Measurements from ENCODE around the gene TBP.

TBP gene

DNA sequence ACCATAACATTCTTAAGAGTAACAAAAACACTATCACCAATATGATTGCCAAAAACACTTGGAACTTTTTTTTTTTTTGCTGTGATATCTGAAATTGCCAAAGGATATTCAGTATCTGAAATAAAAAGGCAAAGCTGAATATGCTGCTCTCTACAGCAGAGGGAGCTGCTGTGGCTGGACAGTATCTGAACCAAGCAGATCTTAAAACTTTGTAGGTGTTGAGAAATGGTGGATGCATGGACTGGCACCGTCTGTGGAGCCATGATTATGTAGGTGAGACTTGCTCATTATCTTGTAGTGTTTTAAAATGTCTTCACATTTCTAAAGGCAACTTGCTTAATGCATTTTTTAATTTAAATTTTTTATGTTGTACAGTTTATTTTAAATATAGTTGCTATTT, 21.1 kb downstream of the TBP start:
- H2BK120ac ChIP-seq (ENCODE audit: insufficient read depth, low read length, poor library complexity) = no peak overlapping the region
- H2BK12ac ChIP-seq (ENCODE audit: low read length) = no peak overlapping the region
- H3K36me3 ChIP-seq (ENCODE audit: control insufficient read depth in 1 of 2, insufficient read depth in 2 of 2, low read length in 2 of 2) = peaks cover 10 to 29% of the 10 kb centered on the region in 2 experiments
- no peak overlapping the region for H4K91ac ChIP-seq (ENCODE audit: low read depth, low read length)
- no peak overlapping the region for H2AFZ ChIP-seq (ENCODE audit: insufficient read depth, low read length, poor library complexity)
- H3K4ac ChIP-seq (ENCODE audit: low read depth, low read length) = no peak overlapping the region
- H3K79me1 ChIP-seq (ENCODE audit: low read length) = no peaks in the 10 kb centered on the region
- H3K14ac ChIP-seq (ENCODE audit: low read length) = no peak overlapping the region
- no peaks in the 10 kb centered on the region for H3K27me3 ChIP-seq (ENCODE audit: insufficient read depth, low read length)
- H3K4me1 ChIP-seq (ENCODE audit: control insufficient read depth in 1 of 2, insufficient read depth in 2 of 2, low read length in 2 of 2) = no peaks in the 10 kb centered on the region
- no peak overlapping the region for H4K8ac ChIP-seq (ENCODE audit: low read depth, low read length)
- no peak overlapping the region for H3K27ac ChIP-seq (ENCODE audit: low read depth, low read length)
- H3K18ac ChIP-seq (ENCODE audit: low read length) = no peak overlapping the region
- no peaks in the 10 kb centered on the region for H3K79me2 ChIP-seq (ENCODE audit: control insufficient read depth, insufficient read depth, low read length, poor library complexity)
- H4K12ac ChIP-seq (ENCODE audit: low read depth, low read length) = no peak overlapping the region
- H3K9me3 ChIP-seq (ENCODE audit: insufficient read depth, low read depth, low read length) = no peaks in the 10 kb centered on the region
- DNase-seq = peak in 1 of 2 donors; percentile 5
- WGBS (ENCODE audit: extremely low coverage, insufficient coverage, insufficient read length) = no CpG with 5 or more reads among the region's 1 CpG
- H3K4me2 ChIP-seq (ENCODE audit: low read length) = no peak overlapping the region
- no peak overlapping the region for H2BK5ac ChIP-seq (ENCODE audit: low read depth, low read length, poor library complexity)
- H2AK5ac ChIP-seq (ENCODE audit: low read length) = no peak overlapping the region
- H3K4me3 ChIP-seq (ENCODE audit: low read depth, low read length) = no peak overlapping the region
- no peak overlapping the region for H3K9ac ChIP-seq (ENCODE audit: low read length)
- H3K23ac ChIP-seq (ENCODE audit: low read length) = no peak overlapping the region

DNA sequence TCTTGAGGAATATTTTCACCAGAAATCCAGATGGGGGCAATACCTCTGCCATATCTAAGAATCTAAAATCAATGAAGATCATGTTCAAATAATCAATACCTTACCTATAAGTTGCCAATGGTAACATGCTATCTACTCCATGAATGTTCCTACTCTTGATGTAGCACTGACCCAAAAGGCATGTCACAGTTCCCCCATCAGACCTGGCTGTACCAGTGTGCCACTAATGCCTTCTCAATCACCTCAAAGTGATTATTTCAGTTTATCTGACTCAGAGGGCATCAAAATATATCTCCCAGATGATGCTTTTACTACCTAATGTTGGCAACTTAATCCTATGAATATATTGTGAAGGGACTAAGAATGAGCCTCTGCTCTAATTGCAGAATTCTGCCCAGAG, 24.7 kb downstream of the TBP start:
- Histone ChIP-seq H3K9me3 (ENCODE audit: insufficient read depth, low read depth, low read length) (no peaks in the 10 kb centered on the region), H3K9ac (ENCODE audit: low read length) (no peak overlapping the region), H3K4me3 (ENCODE audit: low read depth, low read length) (no peak overlapping the region), H3K4me2 (ENCODE audit: low read length) (no peak overlapping the region), H3K36me3 (ENCODE audit: control insufficient read depth in 1 of 2, insufficient read depth in 2 of 2, low read length in 2 of 2) (peaks cover 8 to 27% of the 10 kb centered on the region in 2 experiments), H3K27me3 (ENCODE audit: insufficient read depth, low read length) (no peaks in the 10 kb centered on the region), H2BK120ac (ENCODE audit: insufficient read depth, low read length, poor library complexity) (no peak overlapping the region), H3K14ac (ENCODE audit: low read length) (no peak overlapping the region), H4K91ac (ENCODE audit: low read depth, low read length) (no peak overlapping the region), H2AK5ac (ENCODE audit: low read length) (no peak overlapping the region), H3K4ac (ENCODE audit: low read depth, low read length) (no peak overlapping the region), H3K79me1 (ENCODE audit: low read length) (peaks cover under 1% of the 10 kb centered on the region), H3K79me2 (ENCODE audit: control insufficient read depth, insufficient read depth, low read length, poor library complexity) (peaks cover under 1% of the 10 kb centered on the region), H3K4me1 (ENCODE audit: control insufficient read depth in 1 of 2, insufficient read depth in 2 of 2, low read length in 2 of 2) (peaks cover 0 to 2% of the 10 kb centered on the region in 2 experiments), H3K27ac (ENCODE audit: low read depth, low read length) (no peak overlapping the region), H4K8ac (ENCODE audit: low read depth, low read length) (no peak overlapping the region), H3K18ac (ENCODE audit: low read length) (no peak overlapping the region), H2AFZ (ENCODE audit: insufficient read depth, low read length, poor library complexity) (no peak overlapping the region), H2BK12ac (ENCODE audit: low read length) (no peak overlapping the region), H2BK5ac (ENCODE audit: low read depth, low read length, poor library complexity) (no peak overlapping the region), H3K23ac (ENCODE audit: low read length) (no peak overlapping the region), H4K12ac (ENCODE audit: low read depth, low read length) (no peak overlapping the region)
- DNase-seq = no peak

DNA sequence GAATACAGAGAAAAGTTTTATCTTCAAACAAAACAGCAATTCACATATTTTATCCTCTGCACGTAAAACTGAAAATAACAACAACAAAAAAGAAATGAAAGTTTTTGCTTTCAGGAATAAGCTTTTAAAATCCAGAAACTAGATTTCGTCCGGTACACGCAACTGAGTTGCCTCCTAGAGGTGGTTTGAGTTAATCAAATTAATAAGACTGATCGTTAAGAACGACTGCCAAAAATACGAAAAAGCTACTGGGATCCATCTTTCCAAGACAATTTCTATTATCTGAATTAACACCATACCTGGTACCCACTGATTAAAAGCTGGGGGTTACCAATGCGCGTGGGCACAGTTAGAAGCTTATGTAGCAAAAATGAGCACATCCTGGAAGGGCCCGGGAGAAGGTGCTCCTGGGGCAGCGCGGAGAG, 29.6 kb downstream of the TBP start:
- no peaks in the 10 kb centered on the region for H3K9me3 ChIP-seq (ENCODE audit: insufficient read depth, low read depth, low read length)
- peak overlapping the region; percentile 71 for H2BK120ac ChIP-seq (ENCODE audit: insufficient read depth, low read length, poor library complexity)
- H4K12ac ChIP-seq (ENCODE audit: low read depth, low read length) = peak overlapping the region; percentile 94
- H3K79me2 ChIP-seq (ENCODE audit: control insufficient read depth, insufficient read depth, low read length, poor library complexity) = peaks cover 8% of the 10 kb centered on the region
- peak overlapping the region; percentile 98 for H3K4me3 ChIP-seq (ENCODE audit: low read depth, low read length)
- H3K27ac ChIP-seq (ENCODE audit: low read depth, low read length) = peak overlapping the region; percentile 96
- peaks cover 4 to 7% of the 10 kb centered on the region in 2 experiments for H3K4me1 ChIP-seq (ENCODE audit: control insufficient read depth in 1 of 2, insufficient read depth in 2 of 2, low read length in 2 of 2)
- peak overlapping the region; percentile 87 for H3K4ac ChIP-seq (ENCODE audit: low read depth, low read length)
- DNase-seq = peak in 1 of 2 donors; percentile 18
- no peak overlapping the region for H2BK12ac ChIP-seq (ENCODE audit: low read length)
- H4K91ac ChIP-seq (ENCODE audit: low read depth, low read length) = peak overlapping the region; percentile 94
- H3K23ac ChIP-seq (ENCODE audit: low read length) = no peak overlapping the region
- peaks cover 9% of the 10 kb centered on the region for H3K79me1 ChIP-seq (ENCODE audit: low read length)
- H3K18ac ChIP-seq (ENCODE audit: low read length) = peak overlapping the region; percentile 58
- peaks cover 4 to 15% of the 10 kb centered on the region in 2 experiments for H3K36me3 ChIP-seq (ENCODE audit: control insufficient read depth in 1 of 2, insufficient read depth in 2 of 2, low read length in 2 of 2)
- no peaks in the 10 kb centered on the region for H3K27me3 ChIP-seq (ENCODE audit: insufficient read depth, low read length)
- H3K4me2 ChIP-seq (ENCODE audit: low read length) = peak overlapping the region; percentile 93
- peak overlapping the region; percentile 86 for H4K8ac ChIP-seq (ENCODE audit: low read depth, low read length)
- H2BK5ac ChIP-seq (ENCODE audit: low read depth, low read length, poor library complexity) = no peak overlapping the region
- H3K9ac ChIP-seq (ENCODE audit: low read length) = peak overlapping the region; percentile 91
- WGBS (ENCODE audit: extremely low coverage, insufficient coverage, insufficient read length) = no CpG with 5 or more reads among the region's 12 CpGs
- peak overlapping the region; percentile 94 for H2AFZ ChIP-seq (ENCODE audit: insufficient read depth, low read length, poor library complexity)
- peak overlapping the region; percentile 86 for H3K14ac ChIP-seq (ENCODE audit: low read length)
- no peak overlapping the region for H2AK5ac ChIP-seq (ENCODE audit: low read length)

DNA sequence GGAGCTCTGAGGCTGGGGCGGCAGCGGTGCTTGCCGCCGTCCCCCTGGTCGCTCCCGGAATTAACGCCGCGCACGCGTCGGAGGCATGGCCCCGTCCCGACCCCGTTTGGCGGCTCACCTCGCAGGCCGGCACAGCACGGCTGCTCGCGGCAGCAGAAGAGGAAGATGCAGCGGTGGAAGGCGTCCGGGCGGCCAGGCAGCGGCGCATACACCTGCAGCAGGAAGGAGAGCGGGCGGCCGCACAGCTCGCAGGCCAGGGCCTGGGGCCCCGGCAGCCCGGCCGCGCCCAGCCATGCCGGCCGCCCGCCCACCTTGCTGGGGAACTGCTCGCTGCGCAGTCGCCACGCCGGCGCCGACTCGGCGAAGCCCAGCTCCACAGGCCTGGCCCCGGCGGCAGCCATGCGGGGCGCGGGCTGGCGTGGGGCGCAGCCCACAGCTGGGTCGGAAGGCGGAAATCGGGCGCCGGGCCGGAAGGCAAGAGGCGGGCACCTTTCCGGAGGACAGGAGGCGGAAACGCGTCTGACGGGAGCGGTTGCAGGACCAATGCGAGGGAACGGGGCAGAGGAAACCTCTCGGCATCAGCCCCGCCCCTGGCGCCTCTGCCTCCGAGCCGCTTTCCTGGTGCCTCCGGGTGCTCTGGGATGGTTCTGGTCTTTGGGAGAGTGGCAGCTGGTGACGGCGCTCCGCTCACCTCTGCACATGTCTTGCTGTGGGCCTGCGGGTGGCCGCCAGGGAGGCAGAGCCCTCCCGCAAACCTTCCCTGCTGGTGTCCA, 30.2 kb downstream of the TBP start, which contains the start of gene PDCD2:
Gene PDCD2, minus strand, starts transcription at position 457 of the 773 bp plus-strand sequence. Its CDS starts 56 bp downstream, at position 401.
- no CpG with 5 or more reads among the region's 81 CpGs for WGBS (ENCODE audit: extremely low coverage, insufficient coverage, insufficient read length)
- peak within 1 kb of the TSS; percentile 94 for H4K12ac ChIP-seq (ENCODE audit: low read depth, low read length)
- peak within 1 kb of the TSS; percentile 93 for H2BK12ac ChIP-seq (ENCODE audit: low read length)
- no peaks in the 10 kb centered on the region for H3K9me3 ChIP-seq (ENCODE audit: insufficient read depth, low read depth, low read length)
- H3K36me3 ChIP-seq (ENCODE audit: control insufficient read depth in 1 of 2, insufficient read depth in 2 of 2, low read length in 2 of 2) = peaks cover 4 to 13% of the 10 kb centered on the region in 2 experiments
- peak within 1 kb of the TSS; percentile 96 for H4K8ac ChIP-seq (ENCODE audit: low read depth, low read length)
- H3K79me1 ChIP-seq (ENCODE audit: low read length) = peaks cover 9% of the 10 kb centered on the region
- H3K79me2 ChIP-seq (ENCODE audit: control insufficient read depth, insufficient read depth, low read length, poor library complexity) = peaks cover 8% of the 10 kb centered on the region
- H2BK120ac ChIP-seq (ENCODE audit: insufficient read depth, low read length, poor library complexity) = peak within 1 kb of the TSS; percentile 93
- H2AFZ ChIP-seq (ENCODE audit: insufficient read depth, low read length, poor library complexity) = peak within 1 kb of the TSS; percentile 97
- H3K4me3 ChIP-seq (ENCODE audit: low read depth, low read length) = peak within 1 kb of the TSS; percentile 98
- peak within 1 kb of the TSS; percentile 94 for H2BK5ac ChIP-seq (ENCODE audit: low read depth, low read length, poor library complexity)
- peak within 1 kb of the TSS; percentile 92 for H3K4ac ChIP-seq (ENCODE audit: low read depth, low read length)
- peak within 1 kb of the TSS; percentile 96 for H3K27ac ChIP-seq (ENCODE audit: low read depth, low read length)
- H2AK5ac ChIP-seq (ENCODE audit: low read length) = peak within 1 kb of the TSS; percentile 88
- peak within 1 kb of the TSS; percentile 95 for H4K91ac ChIP-seq (ENCODE audit: low read depth, low read length)
- peak; percentile 92 to 93 for DNase-seq
- H3K27me3 ChIP-seq (ENCODE audit: insufficient read depth, low read length) = no peaks in the 10 kb centered on the region
- peak within 1 kb of the TSS; percentile 93 for H3K4me2 ChIP-seq (ENCODE audit: low read length)
- peak within 1 kb of the TSS; percentile 92 for H3K9ac ChIP-seq (ENCODE audit: low read length)
- peak within 1 kb of the TSS; percentile 97 for H3K14ac ChIP-seq (ENCODE audit: low read length)
- peak within 1 kb of the TSS; percentile 93 for H3K18ac ChIP-seq (ENCODE audit: low read length)
- no peak within 1 kb of the TSS for H3K23ac ChIP-seq (ENCODE audit: low read length)
- H3K4me1 ChIP-seq (ENCODE audit: control insufficient read depth in 1 of 2, insufficient read depth in 2 of 2, low read length in 2 of 2) = peaks cover 4 to 7% of the 10 kb centered on the region in 2 experiments
